GM21528 (cell line): ENCODE measurements around the gene LYZL6.

ENCODE experiments used
- ATAC-seq: cut with Tn5 transposase; IDR thresholded peaks from one replicate; pipeline ENCODE4 v1.9.1; 2021; ENCODE audit warnings: mild to moderate bottlenecking, moderate library complexity; ENCODE audit not compliant: unreplicated experiment, low FRiP score

The LYZL6 gene

DNA sequence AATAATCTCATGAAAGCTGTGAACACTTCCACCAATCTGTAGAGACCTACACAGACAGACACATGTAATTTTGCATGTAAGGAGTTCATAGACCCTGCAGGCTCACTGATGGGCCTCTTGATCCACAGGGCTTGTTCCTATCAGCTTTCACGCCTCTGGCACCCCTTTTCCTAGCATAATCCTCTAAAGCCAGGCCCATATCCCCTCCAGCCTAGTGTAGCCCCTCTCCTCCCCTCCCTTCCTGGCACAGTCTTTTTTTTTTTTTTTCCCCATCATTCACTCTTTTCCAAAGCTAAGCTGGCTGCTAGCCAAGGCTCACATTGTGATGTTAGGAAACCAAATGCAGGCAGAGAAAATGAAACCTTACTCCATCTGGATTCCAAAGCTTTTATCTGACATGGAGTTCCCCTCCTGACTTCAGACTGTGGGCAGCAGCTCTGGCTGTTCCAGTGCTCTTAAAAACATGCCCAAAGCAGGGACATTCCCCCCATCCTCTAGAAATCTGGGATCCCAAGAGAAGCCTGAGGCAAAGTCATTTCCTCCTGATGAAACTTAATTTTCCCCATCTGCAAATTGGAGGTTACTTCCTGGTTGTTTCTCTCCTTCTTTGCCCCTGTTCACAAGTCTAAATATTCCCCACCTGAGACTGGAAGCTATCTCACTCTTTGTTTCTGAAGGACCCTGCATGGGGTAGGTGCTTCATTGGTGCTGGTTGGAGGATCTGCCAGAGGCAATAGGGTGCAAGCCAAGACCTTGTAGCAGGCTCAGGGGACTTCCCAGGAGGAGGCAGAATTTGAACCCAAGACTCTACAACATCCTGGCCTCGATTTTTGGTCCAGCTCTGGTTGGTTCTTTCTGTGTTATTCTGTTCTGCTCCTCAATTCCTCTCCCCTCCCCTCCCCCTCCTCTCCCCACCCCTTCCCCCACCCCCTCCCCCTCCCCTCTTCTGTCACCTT lies 53.4 kb downstream of the LYZL6 start:
- ATAC-seq: no peak

DNA sequence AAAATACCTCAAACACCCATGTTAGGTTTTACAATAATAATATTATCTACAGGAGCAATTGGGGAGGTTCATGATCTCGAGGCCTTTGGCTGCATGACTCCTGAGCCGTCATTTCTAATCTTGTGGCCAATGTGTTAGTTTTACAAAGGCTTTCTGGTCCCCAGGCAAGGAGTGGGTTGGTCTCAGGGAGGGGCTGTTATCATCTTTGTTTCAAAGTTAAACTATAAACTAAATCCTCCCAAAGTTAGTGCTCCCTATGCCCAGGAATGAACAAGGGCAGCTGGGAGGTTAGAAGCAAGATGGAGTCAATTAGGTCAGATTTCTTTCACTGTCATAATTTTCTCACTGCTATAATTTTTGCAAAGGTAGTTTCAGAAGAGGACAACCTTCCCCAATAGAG lies 54.3 kb downstream of the LYZL6 start:
- no peak for ATAC-seq
